Breast epithelium (tissue), 4 donors: Measurements from ENCODE around the gene EAF1. TPM values are rescaled to one million over a fixed set of nuclear protein-coding genes. Genes with fewer than 3 reads are reported as not detected.
"Not testable (repeated sequence)": the region's sequence is repeated elsewhere in the genome, so short reads cannot be mapped to it uniquely, and the experiment has no call there.

ENCODE experiments used
- DNase-seq, 2 donors: peaks; one replicate each; pipeline ENCODE4 v3.0.0-alpha.2; 2019; ENCODE audit warnings: low spot score in 2 of 2
- H3K27ac ChIP-seq, 2 donors: fragments of 200-600 bp; sonication (generic) in 1 of 2; one replicate each; pipeline ENCODE4 v1.5.1; 2016 to 2019; ENCODE audit warnings: mild to moderate bottlenecking in 1 of 2
- H3K27me3 ChIP-seq, 2 donors: fragments of 200-600 bp; sonication (generic) in 1 of 2; one replicate each; pipeline versions ENCODE4 v1.5.1 to v1.6.0; 2017 to 2019; ENCODE audit warnings: control low read depth in 1 of 2, mild to moderate bottlenecking in 1 of 2
- H3K36me3 ChIP-seq: fragments of 200-600 bp; one replicate; pipeline ENCODE4 v1.5.1; 2019
- H3K4me1 ChIP-seq, 2 donors: fragments of 200-600 bp; sonication (generic); one replicate each; pipeline ENCODE4 v1.5.1; 2016 to 2019; ENCODE audit warnings: control low read depth in 1 of 2
- H3K4me3 ChIP-seq, 3 donors: fragments of 200-600 bp; sonication (generic); 1 replicate in 2 of 3; 2 replicates in 1 of 3; pipeline ENCODE4 v1.5.1; 2016 to 2019; ENCODE audit warnings: mild to moderate bottlenecking in 3 of 3, moderate library complexity in 2 of 3
- H3K9me3 ChIP-seq, 2 donors: fragments of 200-600 bp; sonication (generic) in 1 of 2; one replicate each; pipeline ENCODE4 v1.5.1; 2016 to 2019; ENCODE audit warnings: control low read depth in 1 of 2
- POLR2A ChIP-seq: fragments of 450-650 bp; IDR thresholded peaks from one replicate; pipeline ENCODE4 v1.6.1; 2016; ENCODE audit warnings: antibody characterized with exemption, mild to moderate bottlenecking, moderate library complexity
- POLR2AphosphoS5 ChIP-seq, 3 donors: sonication (generic); formaldehyde crosslinking; IDR thresholded peaks; one replicate each; pipeline ENCODE4 v1.6.1; 2017; ENCODE audit warnings: antibody characterized with exemption in 3 of 3
- intact Hi-C: fragments of 100-400 bp; cut with DNase I; formaldehyde crosslinking; loops from one replicate; pipeline ENCODE4 v1.15.1; 2023; ENCODE audit warnings: low total_unique reads
- total RNA-seq, 3 donors: library from RNA; depleted of rRNA; stranded (reverse); fragments of >200 nt; gene quantifications; one replicate each; pipeline ENCODE4 v1.1.0, GENCODE V29; 2016
- TF ChIP-seq, protein P1 (sequence below), 3 donors: fragments of 450-650 bp; IDR thresholded peaks; one replicate each; pipeline ENCODE4 v1.5.1; 2016 to 2017; ENCODE audit warnings: antibody characterized with exemption in 3 of 3, mild to moderate bottlenecking in 3 of 3, moderate library complexity in 3 of 3

Gene EAF1
- total RNA-seq, 3 donors from 2014 or later, result 18.7 to 21.5 (median 21.0) TPM

DNA sequence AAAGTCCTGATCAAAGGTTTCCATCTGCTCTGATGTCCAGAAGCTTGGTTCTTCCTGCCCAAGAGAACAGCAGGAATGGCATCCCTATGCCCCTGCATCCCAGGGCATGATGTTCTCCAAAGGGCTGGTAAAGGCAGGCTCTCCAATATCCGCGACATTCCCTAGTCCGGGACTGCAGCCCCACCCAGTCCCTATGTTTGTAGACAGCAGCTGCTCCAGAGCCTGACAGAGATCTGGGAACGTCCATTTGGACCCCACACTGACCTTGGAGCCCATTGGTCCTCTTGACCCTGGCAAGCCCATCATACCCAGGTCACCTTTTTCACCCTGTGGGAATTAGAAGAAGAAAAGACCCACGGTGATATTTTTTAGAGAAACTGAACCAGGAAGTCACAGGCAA is 47.8 kb downstream of the EAF1 start:
- Histone ChIP-seq H3K27me3 (no peaks in the 10 kb centered on the region), H3K36me3 (no peaks in the 10 kb centered on the region), H3K9me3 (no peaks in the 10 kb centered on the region), H3K27ac (no peak overlapping the region), H3K4me1 (no peaks in the 10 kb centered on the region), H3K4me3 (no peak overlapping the region)
- TF ChIP-seq POLR2A, result no peak
- TF ChIP-seq, protein P1, sequence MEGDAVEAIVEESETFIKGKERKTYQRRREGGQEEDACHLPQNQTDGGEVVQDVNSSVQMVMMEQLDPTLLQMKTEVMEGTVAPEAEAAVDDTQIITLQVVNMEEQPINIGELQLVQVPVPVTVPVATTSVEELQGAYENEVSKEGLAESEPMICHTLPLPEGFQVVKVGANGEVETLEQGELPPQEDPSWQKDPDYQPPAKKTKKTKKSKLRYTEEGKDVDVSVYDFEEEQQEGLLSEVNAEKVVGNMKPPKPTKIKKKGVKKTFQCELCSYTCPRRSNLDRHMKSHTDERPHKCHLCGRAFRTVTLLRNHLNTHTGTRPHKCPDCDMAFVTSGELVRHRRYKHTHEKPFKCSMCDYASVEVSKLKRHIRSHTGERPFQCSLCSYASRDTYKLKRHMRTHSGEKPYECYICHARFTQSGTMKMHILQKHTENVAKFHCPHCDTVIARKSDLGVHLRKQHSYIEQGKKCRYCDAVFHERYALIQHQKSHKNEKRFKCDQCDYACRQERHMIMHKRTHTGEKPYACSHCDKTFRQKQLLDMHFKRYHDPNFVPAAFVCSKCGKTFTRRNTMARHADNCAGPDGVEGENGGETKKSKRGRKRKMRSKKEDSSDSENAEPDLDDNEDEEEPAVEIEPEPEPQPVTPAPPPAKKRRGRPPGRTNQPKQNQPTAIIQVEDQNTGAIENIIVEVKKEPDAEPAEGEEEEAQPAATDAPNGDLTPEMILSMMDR (IDR thresholded peaks at IDR 0.05), result no peak
- TF ChIP-seq POLR2AphosphoS5 (IDR thresholded peaks at IDR 0.05), result no peak
- intact Hi-C loops, result no loop called here
- no peak for DNase-seq

DNA sequence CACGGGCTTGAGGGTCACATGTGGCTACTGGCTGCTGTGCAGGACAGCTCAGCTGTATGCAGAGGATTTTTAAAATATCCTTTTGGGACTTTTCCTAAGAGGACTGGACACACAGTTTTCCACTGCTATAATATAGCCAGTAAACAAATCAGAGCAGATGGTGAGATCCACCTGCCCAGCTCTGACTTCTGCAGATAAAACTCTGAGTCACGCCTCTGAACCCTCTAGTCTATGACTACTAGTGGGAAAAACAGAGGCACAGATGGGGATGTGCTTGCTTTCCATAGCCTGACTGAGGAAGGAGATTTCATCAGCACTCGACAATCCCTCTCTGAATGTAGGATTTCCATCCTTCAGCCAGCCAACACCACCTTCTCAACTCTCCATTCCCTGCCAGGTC is 49.0 kb downstream of the EAF1 start:
- H3K36me3 ChIP-seq, result no peaks in the 10 kb centered on the region

DNA sequence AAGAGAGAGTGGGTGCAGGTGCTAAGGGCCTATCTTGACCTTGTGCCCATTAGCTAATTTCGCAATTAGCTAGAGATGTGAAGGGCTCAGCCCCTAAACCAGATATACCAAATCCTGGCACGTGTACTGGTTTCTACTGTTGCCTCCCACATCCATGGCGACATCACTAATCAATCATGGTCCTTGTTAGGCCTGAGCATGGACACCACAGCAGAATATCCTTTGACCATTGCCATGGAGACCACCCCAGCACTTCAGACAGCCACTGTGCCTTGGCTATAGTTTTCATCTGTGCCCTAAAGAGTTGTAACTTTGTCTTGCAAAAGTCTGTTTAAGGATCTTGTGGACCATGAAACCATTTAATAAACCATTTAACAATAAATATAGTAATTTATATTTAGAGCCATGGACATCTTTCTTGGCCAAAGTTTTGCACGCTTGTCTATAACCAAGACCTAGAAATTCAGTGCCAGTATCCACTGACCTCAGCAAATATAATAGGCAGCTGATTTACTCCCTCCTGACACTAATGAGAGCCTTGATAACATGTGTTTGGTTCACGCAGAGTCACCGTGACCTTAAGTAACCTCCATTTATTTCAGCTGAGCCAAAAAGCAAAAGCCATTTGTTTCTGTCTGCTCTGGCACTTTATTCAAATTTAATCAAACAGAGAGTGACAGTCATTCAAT is 50.7 kb downstream of the EAF1 start:
- intact Hi-C loops, result no loop called here
- H3K27ac ChIP-seq, result no peak overlapping the region
- no peak for TF ChIP-seq POLR2A
- H3K27me3 ChIP-seq, result no peaks in the 10 kb centered on the region
- no peak for DNase-seq
- no peaks in the 10 kb centered on the region for H3K36me3 ChIP-seq
- no peaks in the 10 kb centered on the region for H3K9me3 ChIP-seq
- no peaks in the 10 kb centered on the region for H3K4me1 ChIP-seq
- H3K4me3 ChIP-seq, result no peak overlapping the region

More for the DNA sequence above, 49.0 kb downstream of the EAF1 start:
- DNase-seq, result no peak
- Histone ChIP-seq H3K27ac (no peak overlapping the region), H3K27me3 (no peaks in the 10 kb centered on the region), H3K9me3 (no peaks in the 10 kb centered on the region), H3K4me3 (no peak overlapping the region), H3K4me1 (no peaks in the 10 kb centered on the region)
- TF ChIP-seq, protein P1 (IDR thresholded peaks at IDR 0.05), result no peak
- TF ChIP-seq POLR2A, result no peak
- TF ChIP-seq POLR2AphosphoS5 (IDR thresholded peaks at IDR 0.05), result no peak
- intact Hi-C loops, result no loop called here

DNA sequence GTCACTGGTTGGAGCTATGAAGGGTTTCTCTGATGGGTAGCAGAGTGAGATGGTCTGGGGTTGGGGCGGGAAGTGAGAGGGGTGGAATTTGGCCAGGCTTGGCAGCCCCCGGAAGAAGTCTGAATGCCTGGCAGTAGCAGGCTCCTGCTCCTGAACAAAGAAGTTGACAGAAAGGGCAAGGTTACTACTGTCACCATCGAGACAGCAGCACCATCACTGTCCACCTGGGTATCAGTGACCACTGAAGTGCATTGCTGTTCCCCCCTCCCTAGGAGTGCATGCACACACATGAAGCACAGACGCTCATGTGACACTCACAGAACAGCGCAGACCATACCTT is 51.2 kb downstream of the EAF1 start:
- H3K36me3 ChIP-seq, result no peaks in the 10 kb centered on the region
- no peak overlapping the region for H3K4me3 ChIP-seq
- H3K9me3 ChIP-seq, result no peaks in the 10 kb centered on the region
- no peak overlapping the region for H3K27ac ChIP-seq
- H3K4me1 ChIP-seq, result no peaks in the 10 kb centered on the region
- no peaks in the 10 kb centered on the region for H3K27me3 ChIP-seq
- TF ChIP-seq, protein P1 (IDR thresholded peaks at IDR 0.05), result no peak
- DNase-seq, result no peak
- intact Hi-C loops, result no loop called here

DNA sequence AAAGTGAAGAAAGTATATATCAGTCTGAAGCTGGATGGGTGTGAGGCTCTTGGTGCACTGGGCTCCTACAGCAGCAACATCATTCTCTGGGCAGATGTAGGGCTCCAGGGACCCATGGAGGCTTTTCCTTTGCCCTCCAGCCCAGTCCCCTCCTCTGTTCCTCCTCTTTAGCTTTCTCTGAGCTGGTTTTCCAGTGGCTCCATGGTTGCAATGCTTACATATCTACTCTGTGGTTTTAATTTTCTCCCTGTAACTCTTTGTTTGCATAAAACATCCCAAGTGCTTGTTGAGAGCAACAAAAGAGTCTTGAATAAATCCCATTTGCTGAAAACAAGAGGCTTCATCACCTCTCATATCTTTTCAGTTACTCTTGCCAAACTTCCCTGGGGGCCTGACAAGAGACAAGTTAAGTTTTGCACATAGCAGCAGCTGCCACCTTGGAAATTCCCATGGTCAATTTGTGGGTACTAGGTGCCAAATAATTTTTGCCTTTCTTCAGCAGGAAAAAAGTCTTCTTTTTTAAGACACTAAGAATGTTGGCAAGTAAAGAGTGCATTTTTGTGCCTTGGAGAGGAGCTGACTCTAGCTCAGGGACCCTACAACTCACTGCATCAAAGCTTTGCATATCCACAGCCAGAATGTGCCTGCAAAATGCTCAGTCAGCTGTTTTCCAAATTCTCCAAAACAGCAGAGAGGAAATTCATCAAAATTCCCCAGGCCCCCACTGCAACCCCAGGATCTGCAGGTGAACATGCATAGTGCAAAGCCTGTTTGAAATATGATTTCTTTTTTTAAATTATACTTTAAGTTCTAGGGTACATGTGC is 52.2 kb downstream of the EAF1 start:
- H3K27ac ChIP-seq, result no peak overlapping the region
- no peak for DNase-seq
- H3K9me3 ChIP-seq, result no peaks in the 10 kb centered on the region
- no peaks in the 10 kb centered on the region for H3K36me3 ChIP-seq
- H3K27me3 ChIP-seq, result no peaks in the 10 kb centered on the region
- intact Hi-C loops, result no loop called here
- H3K4me1 ChIP-seq, result no peaks in the 10 kb centered on the region
- TF ChIP-seq, protein P1 (IDR thresholded peaks at IDR 0.05), result no peak
- no peak for TF ChIP-seq POLR2A
- H3K4me3 ChIP-seq, result no peak overlapping the region

DNA sequence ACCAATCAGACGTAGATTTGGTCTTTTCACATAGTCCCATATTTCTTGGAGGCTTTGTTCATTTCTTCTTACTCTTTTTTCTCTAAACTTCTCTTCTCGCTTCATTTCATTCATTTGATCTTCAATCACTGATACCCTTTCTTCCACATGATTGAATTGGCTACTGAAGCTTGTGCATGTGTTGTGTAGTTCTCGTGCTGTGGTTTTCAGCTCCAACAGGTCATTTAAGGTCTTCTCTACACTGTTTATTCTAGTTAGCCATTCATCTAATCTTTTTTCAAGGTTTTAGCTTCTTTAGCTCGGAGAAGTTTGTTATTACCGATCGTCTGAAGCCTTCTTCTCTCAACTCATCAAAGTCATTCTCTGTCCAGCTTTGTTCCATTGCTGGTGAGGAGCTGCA is 57.2 kb downstream of the EAF1 start:
- H3K27ac ChIP-seq, H3K4me3 ChIP-seq, DNase-seq, H3K36me3 ChIP-seq, H3K4me1 ChIP-seq, intact Hi-C loops, H3K27me3 ChIP-seq, H3K9me3 ChIP-seq: not testable (repeated sequence)
